GM19463 (cell line): ENCODE measurements around the gene PTEN.
"Not testable (repeated sequence)": the region's sequence is repeated elsewhere in the genome, so short reads cannot be mapped to it uniquely, and the experiment has no call there.

Experiments used
- ATAC-seq: cut with Tn5 transposase; IDR thresholded peaks from one replicate; pipeline ENCODE4 v1.9.1; 2021; ENCODE audit warnings: mild to moderate bottlenecking, moderate library complexity; ENCODE audit not compliant: unreplicated experiment

PTEN gene

DNA sequence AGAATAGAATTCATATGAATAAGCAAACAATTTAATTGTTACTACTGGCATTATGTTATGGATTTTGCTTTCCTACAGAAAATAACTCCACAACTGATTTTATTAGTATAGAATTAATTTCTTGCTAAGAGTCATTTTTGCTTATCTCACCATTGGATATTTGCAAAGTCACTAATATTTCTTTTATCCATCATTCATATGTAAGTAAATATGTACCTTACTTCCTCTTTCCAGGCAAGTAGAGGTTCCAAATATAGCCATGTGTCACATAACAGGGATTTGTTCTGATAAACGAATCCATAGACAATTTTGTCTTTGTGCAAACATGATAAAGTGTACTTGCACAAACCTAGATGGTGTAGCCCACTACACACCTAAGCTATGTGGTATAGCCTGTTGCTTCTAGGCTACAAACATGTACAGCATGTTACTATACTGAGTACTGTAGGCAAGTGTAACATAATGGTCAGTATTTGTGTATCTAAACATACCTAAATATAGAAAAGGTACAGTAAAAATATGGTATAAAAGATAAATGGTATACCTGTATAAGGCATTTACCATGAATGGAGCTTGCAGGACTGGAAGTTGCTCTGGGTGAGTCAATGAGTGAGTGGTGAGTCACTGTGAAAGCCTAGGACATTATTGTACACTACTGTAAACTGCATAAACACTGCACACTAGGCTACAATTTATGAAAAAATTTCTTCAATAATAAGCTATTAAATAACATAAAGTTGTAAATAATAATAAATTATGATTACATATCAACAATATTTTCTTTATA, 18.4 kb upstream of the PTEN start:
- ATAC-seq = no peak

DNA sequence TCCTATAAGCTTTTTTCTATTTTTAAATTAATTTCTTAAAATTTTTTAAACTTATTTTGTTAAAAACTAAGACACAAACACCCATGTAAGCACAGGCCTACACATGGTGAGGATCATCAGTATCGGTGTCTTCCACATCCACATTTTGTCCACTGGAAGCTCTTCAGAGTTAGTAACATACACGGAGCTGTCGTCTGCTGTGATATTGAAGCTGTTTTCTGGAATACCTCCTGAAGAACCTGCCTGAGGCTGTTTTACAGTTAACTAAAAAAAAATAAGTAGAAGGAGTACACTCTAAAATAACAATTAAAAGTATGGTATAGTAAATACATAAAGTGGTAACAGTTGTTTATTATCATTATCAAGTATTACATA, 17.8 kb upstream of the PTEN start:
- no peak for ATAC-seq

DNA sequence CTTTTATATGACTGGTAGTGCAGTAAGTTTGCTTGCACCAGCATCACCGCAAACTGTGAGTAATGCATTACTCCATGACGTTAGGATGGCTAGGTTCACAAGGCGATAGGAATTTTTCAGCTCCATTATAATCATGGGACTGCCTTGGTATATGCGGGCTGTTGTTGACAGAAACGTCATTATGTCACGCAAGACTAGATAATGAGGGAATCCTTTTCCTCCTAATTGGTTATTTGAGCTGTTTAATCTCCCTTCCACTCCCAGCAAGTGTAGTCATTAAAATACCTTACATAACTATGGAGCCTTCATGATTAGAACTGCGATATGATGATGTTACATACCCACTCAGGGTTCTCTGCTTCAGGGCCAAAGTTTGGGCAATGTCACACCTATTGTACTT, 17.4 kb upstream of the PTEN start:
- ATAC-seq = no peak

DNA sequence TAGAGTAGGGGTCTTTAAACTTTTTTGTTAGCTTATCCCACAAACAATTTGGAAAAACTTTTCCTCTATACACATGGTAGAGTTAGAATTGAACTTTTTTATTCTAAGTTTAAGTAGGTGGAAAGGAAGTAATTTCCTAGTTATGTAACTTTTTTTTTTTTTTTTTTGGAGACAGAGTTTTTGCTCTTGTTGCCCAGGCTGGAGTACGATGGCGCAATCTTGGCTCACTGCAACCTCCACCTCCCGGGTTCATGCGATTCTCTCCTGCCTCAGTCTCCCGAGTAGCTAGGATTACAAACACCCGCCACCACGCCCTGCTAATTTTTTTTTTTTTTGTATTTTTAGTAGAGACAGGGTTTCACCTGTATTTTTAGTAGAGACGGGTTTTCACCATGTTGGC, 16.7 kb upstream of the PTEN start:
- not testable (repeated sequence) for ATAC-seq

DNA sequence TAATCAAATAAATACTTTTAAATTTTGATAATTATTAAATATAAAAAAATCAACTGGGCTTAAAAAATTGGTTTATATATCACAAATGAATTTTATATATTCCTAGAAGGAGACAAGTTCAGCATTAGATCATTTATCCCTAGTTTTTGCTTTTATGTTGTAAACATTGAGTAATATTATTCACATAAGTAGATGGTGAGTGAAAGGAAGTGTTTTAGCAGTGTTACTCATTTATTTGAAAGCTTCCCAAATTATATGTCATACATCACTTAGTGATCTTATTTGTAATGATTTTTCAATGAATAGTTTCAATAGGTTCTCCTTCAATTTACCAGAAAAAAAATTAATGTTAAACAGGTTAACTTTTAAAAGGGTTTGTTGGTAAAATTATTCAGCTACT, 15.9 kb upstream of the PTEN start:
- ATAC-seq = no peak

DNA sequence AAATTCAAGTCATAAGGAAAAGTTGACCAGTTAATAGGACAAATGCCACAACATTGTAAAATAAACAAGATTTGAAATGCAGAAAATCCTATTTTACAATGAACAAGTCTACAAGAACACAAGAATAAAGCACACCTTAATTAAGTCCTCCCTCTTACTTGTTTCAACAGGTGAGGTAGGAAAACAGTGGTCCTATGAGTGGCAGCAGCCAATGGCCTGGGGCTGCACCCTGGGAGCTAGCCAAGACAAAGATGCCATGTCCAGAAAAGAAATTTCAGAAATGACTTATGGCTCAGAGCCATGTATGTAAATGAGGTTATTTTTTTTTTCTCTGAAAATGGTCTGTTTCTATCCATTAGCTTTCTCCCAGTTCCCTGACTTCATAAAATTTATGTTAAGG, 14.4 kb upstream of the PTEN start:
- no peak for ATAC-seq

DNA sequence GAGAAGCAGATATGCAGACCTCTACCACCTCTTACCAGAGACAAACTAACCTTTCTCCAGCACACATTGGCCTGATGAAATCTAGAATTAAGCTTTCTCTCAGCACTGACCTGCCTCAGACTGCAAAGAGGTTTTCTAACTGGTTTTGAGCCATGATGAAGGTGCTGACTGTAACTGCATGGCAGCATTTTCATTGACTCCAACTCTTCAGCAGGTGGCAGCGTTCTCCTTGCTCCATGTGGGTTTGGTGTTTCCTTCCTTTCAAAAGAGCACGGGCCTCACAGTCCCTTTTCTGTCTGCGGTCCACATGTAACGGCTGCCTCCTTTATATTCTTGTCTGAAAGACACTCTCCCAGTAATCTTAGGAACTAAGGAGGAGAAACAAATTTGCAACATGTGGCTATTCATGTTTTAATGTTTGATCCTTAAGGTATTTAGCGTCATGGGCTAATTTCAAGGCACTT, 12.7 kb upstream of the PTEN start:
- no peak for ATAC-seq

DNA sequence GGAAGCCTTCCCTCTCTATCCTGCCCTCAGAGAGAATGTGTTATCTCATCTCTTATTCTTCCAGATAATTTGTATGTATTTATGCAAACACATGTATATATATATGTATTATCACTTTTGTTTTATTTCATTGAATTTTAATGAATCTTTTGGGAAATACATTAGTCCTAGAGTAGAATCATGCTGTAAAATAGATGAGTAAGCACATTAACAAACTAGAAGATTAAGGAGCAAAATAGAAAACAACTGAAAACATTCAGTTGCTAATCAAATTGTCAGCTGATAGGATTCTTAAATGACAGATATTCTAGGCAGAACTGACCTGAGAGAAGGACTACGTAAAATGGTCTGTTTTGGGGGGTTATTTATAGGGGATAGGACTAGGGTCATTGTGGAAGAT, 11.3 kb upstream of the PTEN start:
- no peak for ATAC-seq

DNA sequence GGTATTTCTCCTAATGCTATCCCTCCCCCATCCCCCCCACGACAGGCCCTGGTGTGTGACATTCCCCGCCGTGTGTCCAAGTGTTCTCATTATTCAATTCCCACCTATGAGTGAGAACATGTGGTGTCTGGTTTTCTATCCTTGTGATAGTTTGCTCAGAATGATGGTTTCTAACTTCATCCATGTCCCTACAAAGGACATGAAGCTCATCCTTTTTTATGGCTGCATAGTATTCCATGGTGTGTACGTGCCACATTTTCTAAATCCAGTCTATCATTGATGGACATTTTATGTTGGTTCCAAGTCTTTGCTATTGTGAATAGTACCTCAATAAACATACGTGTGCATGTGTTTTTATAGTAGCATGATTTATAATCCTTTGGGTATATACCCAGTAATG, 8.2 kb upstream of the PTEN start:
- not testable (repeated sequence) for ATAC-seq

DNA sequence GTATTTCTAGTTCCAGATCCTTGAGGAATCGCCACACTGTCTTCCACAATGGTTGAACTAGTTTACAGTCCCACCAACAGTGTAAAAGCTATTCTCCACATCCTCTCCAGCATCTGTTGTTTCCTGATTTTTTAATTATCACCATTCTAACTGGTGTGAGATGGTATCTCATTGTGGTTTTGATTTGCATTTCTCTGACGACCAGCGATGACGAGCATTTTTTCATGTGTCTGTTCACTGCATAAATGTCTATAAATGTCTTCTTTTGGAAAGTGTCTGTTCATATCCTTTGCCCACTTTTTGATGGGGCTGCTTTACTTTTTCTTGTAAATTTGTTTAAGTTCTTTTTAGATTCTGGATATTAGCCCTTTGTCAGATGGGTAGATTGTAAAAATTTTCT, 7.8 kb upstream of the PTEN start:
- not testable (repeated sequence) for ATAC-seq

DNA sequence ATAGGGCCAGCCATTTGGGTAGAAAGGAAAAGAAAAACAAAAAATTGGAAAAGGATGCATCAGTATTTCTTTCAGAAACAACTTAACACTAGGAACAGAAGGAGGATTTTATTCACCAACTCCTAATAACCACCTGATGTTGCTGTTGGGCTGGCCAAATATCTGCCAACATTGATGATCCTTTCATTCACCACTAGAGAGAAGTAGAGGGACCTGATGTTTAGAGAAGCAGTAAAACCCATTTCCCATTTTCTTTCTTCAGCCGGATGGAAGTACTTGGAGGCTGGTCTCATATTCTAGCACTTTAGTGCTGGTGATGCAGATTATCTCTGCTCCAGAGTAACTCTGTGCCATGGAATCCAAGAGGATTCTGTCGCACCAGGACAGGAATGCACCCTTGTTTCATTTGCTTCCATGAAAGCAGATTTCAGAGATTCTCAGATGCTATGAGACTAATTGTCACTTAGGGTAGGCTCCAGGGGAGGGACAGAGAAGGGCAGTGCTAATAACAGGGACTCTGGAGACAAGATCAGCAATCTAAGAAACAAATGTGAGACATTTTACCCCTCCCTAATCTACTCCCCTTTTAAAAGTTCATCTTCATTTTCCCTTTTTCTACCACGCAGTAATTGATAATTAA, 3.1 kb upstream of the PTEN start:
- no peak for ATAC-seq

DNA sequence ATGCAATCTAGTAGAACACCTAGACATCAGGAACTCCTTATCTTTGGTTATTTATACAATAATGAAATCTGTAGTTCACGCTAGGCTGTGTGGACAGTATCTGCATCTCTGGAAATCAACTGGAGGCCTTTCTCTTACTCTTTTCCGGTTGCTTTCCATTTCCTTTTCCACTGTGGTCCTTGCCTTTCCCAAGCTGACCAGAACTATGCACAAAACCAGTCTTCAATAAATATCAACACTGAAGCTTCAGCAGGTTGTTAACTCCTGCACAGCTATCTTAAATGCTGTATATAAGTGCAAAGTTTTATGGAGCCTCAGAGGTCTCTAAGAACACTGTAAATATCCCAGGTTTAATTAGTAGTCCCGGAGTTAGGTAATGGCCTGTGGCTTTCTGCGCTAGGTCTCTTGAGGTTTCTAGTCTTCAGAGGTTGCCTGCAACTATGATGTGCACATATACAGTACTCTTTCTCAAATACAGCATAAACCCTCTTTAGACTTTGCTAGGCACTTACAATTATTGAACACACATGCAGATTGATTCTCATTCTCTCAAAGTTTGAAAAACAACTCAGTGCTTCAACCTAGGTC, 2.5 kb upstream of the PTEN start:
- no peak for ATAC-seq

DNA sequence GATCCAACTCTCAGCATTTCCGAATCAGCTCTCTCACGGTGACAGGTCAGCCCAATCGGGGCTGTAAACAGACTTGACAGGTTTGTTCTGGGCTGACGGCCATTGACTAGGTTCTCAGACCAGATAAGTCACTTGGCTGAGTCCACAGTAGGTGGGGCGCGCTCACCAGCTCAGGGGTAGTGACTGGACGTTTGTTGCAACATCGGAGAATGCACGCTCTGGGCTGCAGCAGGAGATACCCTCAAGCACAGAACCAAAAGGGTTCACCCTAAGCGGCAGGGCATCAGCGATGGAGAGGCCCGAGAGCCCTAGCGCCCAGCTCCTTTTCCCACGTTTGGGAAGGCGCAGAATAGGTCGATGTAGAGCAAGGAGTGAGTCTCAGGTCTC, 1.9 kb upstream of the PTEN start:
- ATAC-seq = no peak

DNA sequence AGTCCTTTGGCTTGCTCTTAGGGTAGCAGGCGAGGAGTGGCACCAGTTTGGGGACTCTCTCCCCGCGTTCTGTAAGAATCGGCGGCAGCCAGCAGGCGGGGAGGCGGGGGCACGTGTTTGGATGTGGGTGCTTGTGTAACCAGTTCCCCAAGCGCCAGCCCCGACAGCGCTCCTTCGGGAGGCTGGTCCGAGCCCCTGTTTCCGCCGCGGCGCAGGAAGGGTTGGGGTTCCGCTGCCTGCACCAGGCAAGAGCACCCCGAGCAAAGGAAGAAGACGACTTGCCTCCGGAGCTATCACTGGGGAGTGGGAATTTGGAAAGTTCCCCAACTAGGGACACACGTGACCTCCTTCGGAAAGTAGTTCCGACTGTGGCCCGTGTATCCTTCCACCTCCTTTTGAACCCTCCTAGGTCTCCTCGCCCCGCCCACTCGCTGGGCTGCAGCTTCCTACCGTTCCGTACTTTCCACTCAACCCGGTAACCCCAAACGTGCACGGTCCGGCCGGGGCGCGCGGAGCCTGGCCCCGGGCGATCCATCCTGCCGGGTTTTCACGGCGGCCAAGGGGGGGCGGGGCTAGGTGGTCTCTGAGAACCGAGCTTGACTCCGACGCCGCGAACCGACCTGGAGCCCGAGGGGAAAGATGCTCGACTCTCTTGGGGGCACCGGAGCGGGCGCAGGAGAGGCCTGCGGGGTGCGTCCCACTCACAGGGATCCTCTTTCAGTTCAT, 1.3 kb upstream of the PTEN start:
- peak; percentile 42 for ATAC-seq

DNA sequence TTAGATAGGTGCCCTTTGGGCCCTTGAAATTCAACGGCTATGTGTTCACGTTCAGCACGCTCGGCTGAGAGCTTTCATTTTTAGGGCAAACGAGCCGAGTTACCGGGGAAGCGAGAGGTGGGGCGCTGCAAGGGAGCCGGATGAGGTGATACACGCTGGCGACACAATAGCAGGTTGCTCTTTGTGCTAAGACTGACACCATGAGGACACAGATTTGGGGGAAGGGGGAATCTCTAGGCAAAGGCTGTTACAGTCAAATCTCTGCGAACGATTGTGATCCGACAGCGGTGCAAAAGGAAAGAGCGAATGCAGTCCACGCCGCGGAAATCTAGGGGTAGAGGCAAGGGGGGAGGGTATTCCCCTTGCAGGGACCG, 759 bp upstream of the PTEN start:
- ATAC-seq = peak; percentile 0

DNA sequence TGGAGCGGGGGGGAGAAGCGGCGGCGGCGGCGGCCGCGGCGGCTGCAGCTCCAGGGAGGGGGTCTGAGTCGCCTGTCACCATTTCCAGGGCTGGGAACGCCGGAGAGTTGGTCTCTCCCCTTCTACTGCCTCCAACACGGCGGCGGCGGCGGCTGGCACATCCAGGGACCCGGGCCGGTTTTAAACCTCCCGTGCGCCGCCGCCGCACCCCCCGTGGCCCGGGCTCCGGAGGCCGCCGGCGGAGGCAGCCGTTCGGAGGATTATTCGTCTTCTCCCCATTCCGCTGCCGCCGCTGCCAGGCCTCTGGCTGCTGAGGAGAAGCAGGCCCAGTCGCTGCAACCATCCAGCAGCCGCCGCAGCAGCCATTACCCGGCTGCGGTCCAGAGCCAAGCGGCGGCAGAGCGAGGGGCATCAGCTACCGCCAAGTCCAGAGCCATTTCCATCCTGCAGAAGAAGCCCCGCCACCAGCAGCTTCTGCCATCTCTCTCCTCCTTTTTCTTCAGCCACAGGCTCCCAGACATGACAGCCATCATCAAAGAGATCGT, 598 bp downstream of the PTEN start:
- ATAC-seq = not testable (repeated sequence)

DNA sequence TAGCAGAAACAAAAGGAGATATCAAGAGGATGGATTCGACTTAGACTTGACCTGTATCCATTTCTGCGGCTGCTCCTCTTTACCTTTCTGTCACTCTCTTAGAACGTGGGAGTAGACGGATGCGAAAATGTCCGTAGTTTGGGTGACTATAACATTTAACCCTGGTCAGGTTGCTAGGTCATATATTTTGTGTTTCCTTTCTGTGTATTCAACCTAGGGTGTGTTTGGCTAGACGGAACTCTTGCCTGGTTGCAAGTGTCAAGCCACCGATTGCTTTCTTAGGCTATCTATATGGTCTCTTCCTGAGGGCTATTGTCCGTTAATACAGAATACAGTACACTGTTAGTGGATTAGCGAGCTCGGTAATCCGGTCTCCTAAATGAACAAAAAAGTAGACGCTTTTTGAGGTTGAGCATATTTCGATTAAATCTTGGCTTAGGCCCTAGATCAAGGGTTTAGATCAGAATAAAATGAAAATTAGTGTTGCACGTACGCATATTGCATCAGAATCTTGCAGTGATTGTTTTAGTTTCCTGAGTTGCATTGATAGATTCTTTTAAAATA, 1.2 kb downstream of the PTEN start:
- no peak for ATAC-seq

DNA sequence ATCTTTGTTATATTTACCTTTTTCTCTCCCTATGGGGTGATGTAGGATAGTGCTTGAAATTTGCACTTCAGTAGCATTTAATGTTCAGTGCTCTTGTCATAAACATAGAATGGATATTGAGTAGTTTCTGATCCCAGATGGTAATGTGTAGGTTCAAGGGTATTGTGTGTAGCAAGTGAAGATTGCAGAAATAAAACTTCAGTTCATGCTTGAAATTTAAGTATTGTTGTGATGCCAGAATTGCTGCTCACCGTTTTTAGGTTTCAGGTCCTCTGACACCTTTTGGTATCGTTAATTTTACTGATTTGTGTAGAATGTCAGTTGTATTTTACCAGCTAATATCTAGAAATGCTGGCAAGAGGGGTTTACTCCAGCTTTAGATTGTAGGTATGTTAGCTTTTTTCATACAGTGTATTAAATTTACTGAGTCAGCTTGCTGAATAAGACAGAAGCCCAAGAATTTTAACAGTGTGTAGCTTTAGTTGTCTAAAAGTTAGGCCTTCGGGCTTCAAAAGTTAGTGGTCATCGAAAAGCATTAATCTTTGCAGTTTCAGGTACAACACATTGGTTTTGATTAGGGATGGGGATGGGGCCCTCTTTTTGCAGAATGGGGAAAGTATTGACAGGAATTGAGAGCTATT, 1.9 kb downstream of the PTEN start:
- ATAC-seq = no peak

DNA sequence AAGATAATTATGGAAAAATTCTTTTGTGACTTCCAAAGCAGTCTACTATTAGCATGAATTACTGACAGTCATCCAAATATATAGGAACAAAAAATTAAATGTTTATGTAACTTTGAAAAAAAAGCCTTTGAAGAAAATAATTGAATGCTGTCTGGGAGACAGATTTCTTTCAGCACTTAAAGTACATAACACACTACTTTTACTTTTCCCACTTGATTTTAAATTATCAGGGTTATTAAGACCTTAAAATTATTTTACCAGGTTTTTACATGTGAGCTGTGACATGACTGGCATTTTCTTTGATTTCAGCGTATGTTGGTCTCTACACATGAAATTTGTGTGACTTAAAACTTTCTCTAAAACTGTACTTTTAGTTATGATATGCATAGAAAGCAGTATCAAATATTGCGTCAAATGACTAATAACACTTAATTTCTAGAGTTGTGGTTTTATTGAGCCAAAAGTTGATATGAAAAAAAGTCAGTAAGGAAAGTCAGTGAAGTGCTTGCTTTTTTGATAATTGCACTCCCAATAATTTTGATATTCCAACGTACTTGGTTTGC, 3.1 kb downstream of the PTEN start:
- ATAC-seq = no peak

DNA sequence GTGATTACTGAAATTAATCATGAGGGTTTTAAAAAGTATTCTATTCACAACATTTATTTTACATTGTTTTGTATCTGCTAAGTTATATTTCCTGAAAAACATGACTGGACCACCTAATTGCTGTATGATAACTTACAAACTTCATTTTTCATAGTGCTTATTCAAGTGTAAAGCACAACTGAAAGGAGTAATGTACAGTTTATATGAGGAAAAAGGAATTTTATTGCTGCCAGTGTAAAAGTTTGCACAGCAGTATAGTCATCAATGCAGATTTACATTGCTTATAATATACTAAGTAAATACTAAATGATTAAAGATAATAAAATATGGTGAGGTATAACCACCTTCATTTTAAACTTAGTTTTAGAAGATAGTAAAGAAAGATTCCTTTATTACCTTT, 4.0 kb downstream of the PTEN start:
- no peak for ATAC-seq
